Brain microvascular endothelial cell (primary cell): ENCODE data around the gene ZNRF2.

Experiments used
- DNase-seq: peaks from one replicate; pipeline ENCODE4 v3.0.0-alpha.2; 2020
- H3K27ac ChIP-seq: fragments of 250-450 bp; sonication (Bioruptor Pico); 2 replicates; pipeline ENCODE4 v1.5.1; 2020; ENCODE audit warnings: mild to moderate bottlenecking, moderate library complexity
- H3K27me3 ChIP-seq: fragments of 250-450 bp; sonication (Bioruptor Pico); replicated peaks from 2 replicates; pipeline ENCODE4 v1.5.1; 2020; ENCODE audit warnings: mild to moderate bottlenecking
- H3K36me3 ChIP-seq: fragments of 250-450 bp; sonication (Bioruptor Pico); replicated peaks from 2 replicates; pipeline ENCODE4 v1.5.1; 2020; ENCODE audit warnings: mild to moderate bottlenecking
- H3K4me3 ChIP-seq: 2 replicates; pipeline ENCODE4 v1.5.1; 2011; ENCODE audit warnings: low read depth, mild to moderate bottlenecking, control low read depth, low read length, moderate library complexity
- CTCF ChIP-seq: IDR thresholded peaks from 2 replicates; pipeline ENCODE4 v1.5.1; 2011; ENCODE audit warnings: low read depth, mild to moderate bottlenecking, moderate library complexity, low read length, control low read depth, inconsistent platforms; ENCODE audit errors: missing control alignments
- in situ Hi-C: cut with HindIII; loops from 2 replicates; pipeline ENCODE4 v1.10.0; 2017; ENCODE audit warnings: low sequenced_read_pairs, low pct_ligation_motif_present

ZNRF2 gene

DNA sequence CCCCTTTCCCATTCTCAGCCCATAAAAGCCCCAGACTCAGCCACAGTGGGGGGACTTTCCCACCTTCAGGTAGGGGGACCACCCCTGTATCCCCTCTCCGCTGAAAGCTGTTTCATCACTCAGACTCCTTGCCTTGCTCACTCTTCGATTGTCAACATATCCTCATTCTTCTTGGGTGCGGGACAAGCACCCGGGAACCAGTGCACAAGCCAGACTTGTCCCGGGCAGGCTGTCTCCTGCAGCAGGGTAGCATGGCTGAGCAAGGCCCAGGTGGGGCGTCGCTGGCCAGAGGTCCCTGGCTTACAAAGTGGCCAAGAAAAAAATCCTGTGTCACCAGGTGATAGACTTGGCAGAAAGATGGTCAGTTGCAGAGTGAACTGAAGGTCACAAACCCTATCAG lies 129.5 kb downstream of the ZNRF2 start:
- DNase-seq: no peak
- H3K27ac ChIP-seq: no peak overlapping the region
- in situ Hi-C loops: no loop called here

More for the DNA sequence above, 129.5 kb downstream of the ZNRF2 start:
- H3K36me3 ChIP-seq: no peaks in the 10 kb centered on the region
- TF ChIP-seq CTCF: no peak
- H3K4me3 ChIP-seq: no peak overlapping the region
- no peaks in the 10 kb centered on the region for H3K27me3 ChIP-seq
